K562 (cell line): Measurements from ENCODE around the gene LENG8.

ENCODE experiments used
- ATF2 ChIP-seq: sonication (generic); formaldehyde crosslinking; IDR thresholded peaks from 2 replicates; pipeline ENCODE4 v1.8.1; 2022; ENCODE audit warnings: missing genetic modification reagents
- BRF2 ChIP-seq: IDR thresholded peaks from 3 replicates; pipeline ENCODE4 v1.6.1; 2011; ENCODE audit warnings: borderline replicate concordance, mild to moderate bottlenecking; ENCODE audit not compliant: insufficient read length, insufficient read depth
- CREM ChIP-seq: IDR thresholded peaks from 2 replicates; pipeline ENCODE4 v1.6.1; 2014; ENCODE audit warnings: antibody characterized with exemption, low read depth
- CTBP1 ChIP-seq: fragments of 450-650 bp; IDR thresholded peaks from 2 replicates; pipeline ENCODE4 v1.6.1; 2016; ENCODE audit warnings: borderline replicate concordance
- KLF16 ChIP-seq: IDR thresholded peaks from 2 replicates; pipeline ENCODE4 v1.6.1; 2016; ENCODE audit warnings: antibody characterized with exemption
- NR1H2 ChIP-seq: sonication (generic); formaldehyde crosslinking; IDR thresholded peaks from 2 replicates; pipeline ENCODE4 v1.4.0; 2020; ENCODE audit warnings: mild to moderate bottlenecking, missing genetic modification reagents
- POLR2AphosphoS5 ChIP-seq: IDR thresholded peaks from 2 replicates; pipeline ENCODE4 v1.6.1; 2011; ENCODE audit warnings: mild to moderate bottlenecking, low read depth, low read length, moderate library complexity; ENCODE audit not compliant: control insufficient read depth, insufficient read depth
- REST ChIP-seq, 2 experiments: fragments of 450-650 bp; formaldehyde crosslinking in 1 of 2; IDR thresholded peaks; 2 replicates each; pipeline versions ENCODE4 v1.4.0 to v1.6.1; 2014 to 2020; ENCODE audit warnings: mild to moderate bottlenecking in 2 of 2, borderline replicate concordance in 1 of 2, low read depth in 1 of 2
- SMARCC2 ChIP-seq: fragments of 450-650 bp; IDR thresholded peaks from 2 replicates; pipeline ENCODE4 v1.6.1; 2017; ENCODE audit warnings: antibody characterized with exemption, moderate library complexity, mild to moderate bottlenecking, low read depth
- STAT6 ChIP-seq: sonication (generic); formaldehyde crosslinking; IDR thresholded peaks from 2 replicates; pipeline ENCODE4 v1.8.1; 2023; ENCODE audit warnings: mild to moderate bottlenecking, missing genetic modification reagents
- YY1 ChIP-seq, 3 experiments: IDR thresholded peaks; 2 replicates each; pipeline ENCODE4 v1.6.1; 2011; ENCODE audit warnings: low read length in 2 of 3, mild to moderate bottlenecking in 2 of 3, moderate library complexity in 2 of 3, borderline replicate concordance in 1 of 3, control low read depth in 1 of 3, low read depth in 1 of 3; ENCODE audit not compliant: insufficient read depth in 3 of 3, insufficient replicate concordance in 2 of 3, control insufficient read depth in 1 of 3, insufficient read length in 1 of 3; ENCODE audit errors: extremely low read depth in 1 of 3

- TF ChIP-seq YY1 (IDR thresholded peaks at IDR 0.05; ENCODE audit: borderline replicate concordance in 1 of 3, control insufficient read depth in 1 of 3, extremely low read depth in 1 of 3, insufficient read depth in 3 of 3, insufficient read length in 1 of 3, insufficient replicate concordance in 2 of 3, low read depth in 1 of 3, low read length in 2 of 3) (no peak), REST (IDR thresholded peaks at IDR 0.05; ENCODE audit: borderline replicate concordance) (no peak), REST (CRISPR knock-in tag; IDR thresholded peaks at IDR 0.05; ENCODE audit: low read depth) (no peak), STAT6 (CRISPR knock-in tag) (no peak), POLR2AphosphoS5 (no peak), CTBP1 (no peak), ATF2 (no peak), SMARCC2 (no peak), KLF16 (no peak), BRF2 (no peak), CREM (no peak), NR1H2 (CRISPR knock-in tag) (no peak)
Observed at GRCh38 chr19:54420383-54421168, 28.4 kb upstream of the LENG8 start.
